GM18511 (cell line): ENCODE measurements around the gene KDM5C.

Experiments
- ATAC-seq: cut with Tn5 transposase; IDR thresholded peaks from one replicate; pipeline ENCODE4 v1.9.1; 2021; ENCODE audit warnings: mild to moderate bottlenecking, moderate library complexity; ENCODE audit not compliant: unreplicated experiment

Gene KDM5C

GRCh38 chrX:53251307-53251706 lies 26.3 kb upstream of the KDM5C start:
- ATAC-seq, result no peak

GRCh38 chrX:53250556-53250955 lies 25.5 kb upstream of the KDM5C start:
- no peak for ATAC-seq

- ATAC-seq, result no peak
Measured at GRCh38 chrX:53249408-53250042, 24.5 kb upstream of the KDM5C start.

- no peak for ATAC-seq
Measured at GRCh38 chrX:53247928-53248327, 22.9 kb upstream of the KDM5C start.

- ATAC-seq, result no peak
Measured at GRCh38 chrX:53246231-53246630, 21.2 kb upstream of the KDM5C start.

GRCh38 chrX:53244610-53245009 lies 19.6 kb upstream of the KDM5C start:
- no peak for ATAC-seq

GRCh38 chrX:53242310-53242709 lies 17.3 kb upstream of the KDM5C start:
- ATAC-seq, result no peak

GRCh38 chrX:53241558-53241957 lies 16.6 kb upstream of the KDM5C start:
- ATAC-seq, result no peak

- no peak for ATAC-seq
Measured at GRCh38 chrX:53239474-53239873, 14.5 kb upstream of the KDM5C start.

GRCh38 chrX:53237056-53237455 lies 12.0 kb upstream of the KDM5C start:
- no peak for ATAC-seq

- ATAC-seq, result no peak
Measured at GRCh38 chrX:53236025-53236679, 11.1 kb upstream of the KDM5C start.

- ATAC-seq, result no peak
Measured at GRCh38 chrX:53235566-53235965, 10.6 kb upstream of the KDM5C start.

- ATAC-seq, result no peak
Measured at GRCh38 chrX:53234484-53234883, 9.5 kb upstream of the KDM5C start.

- no peak for ATAC-seq
Measured at GRCh38 chrX:53233536-53233935, 8.5 kb upstream of the KDM5C start.

- no peak for ATAC-seq
Measured at GRCh38 chrX:53230116-53230515, 5.1 kb upstream of the KDM5C start.

- no peak for ATAC-seq
Measured at GRCh38 chrX:53227224-53227765, 2.3 kb upstream of the KDM5C start.

GRCh38 chrX:53223955-53224859 lies 800 bp downstream of the KDM5C start:
- peak; percentile 3 for ATAC-seq

GRCh38 chrX:53223068-53223693 lies 1.8 kb downstream of the KDM5C start:
- ATAC-seq, result no peak

- no peak for ATAC-seq
Measured at GRCh38 chrX:53211391-53211978, 13.5 kb downstream of the KDM5C start.

- ATAC-seq, result no peak
Measured at GRCh38 chrX:53196678-53197077, 28.3 kb downstream of the KDM5C start.

- no peak for ATAC-seq
Measured at GRCh38 chrX:53195401-53195800, 29.6 kb downstream of the KDM5C start.
